GM12878 (cell line): ENCODE data around the gene RAPGEF3. TPM values are rescaled to one million over a fixed set of nuclear protein-coding genes. Genes with fewer than 3 reads are reported as not detected.

Experiments
- ATAC-seq: fragments of 200-7000 bp; cut with Tn5 transposase; 3 replicates; pipeline ENCODE4 v1.9.1; 2020; ENCODE audit warnings: mild to moderate bottlenecking, moderate library complexity
- BruUV-seq: library from RNA; stranded (reverse); fragments of 400-500 nt; replicated peaks from 2 replicates; lab custom pipeline; 2021; lab: Mats Ljungman, UMichigan
- CTCF ChIA-PET: fragments of 300-600 bp; sonication (Branson Sonifier 250); formaldehyde crosslinking; extraction: SDS; loops from one replicate; lab custom pipeline; 2021; ENCODE audit warnings: inconsistent platforms; lab: Yijun Ruan, JAX
- POLR2A ChIA-PET: fragments of 350-600 bp; formaldehyde crosslinking; extraction: SDS; loops from one replicate; lab custom pipeline; 2021; ENCODE audit warnings: inconsistent platforms; lab: Charles Lee
- RAD21 ChIA-PET: fragments of 300-600 bp; sonication (Branson Sonifier 250); formaldehyde crosslinking; loops from one replicate; lab custom pipeline; 2023; ENCODE audit warnings: antibody characterized with exemption; ENCODE audit not compliant: unreplicated experiment; lab: Charles Lee
- SMC1A ChIA-PET: fragments of 300-600 bp; sonication (Branson Sonifier 250); formaldehyde crosslinking; loops from one replicate; lab custom pipeline; 2023; ENCODE audit not compliant: unreplicated experiment, uncharacterized antibody; lab: Charles Lee
- DNase-seq: peaks from one replicate; pipeline ENCODE4 v3.0.0-alpha.2; 2011; ENCODE audit warnings: low read depth, low spot score
- FAIRE-seq: peaks from 3 replicates; lab custom pipeline; 2011; peaks lifted over from hg19 to GRCh38; lab: Jason Lieb, UNC
- H2AFZ ChIP-seq: 2 replicates; pipeline ENCODE4 v1.6.0; 2011; ENCODE audit warnings: low read depth, low read length, control low read depth; ENCODE audit not compliant: control insufficient read depth
- H3K27ac ChIP-seq: 2 replicates; pipeline ENCODE4 v1.5.1; 2011; ENCODE audit warnings: control low read depth; ENCODE audit not compliant: control insufficient read depth, insufficient read depth
- H3K27me3 ChIP-seq, 2 experiments: replicated peaks in 1 of 2; 2 replicates each; pipeline versions ENCODE4 v1.6.0 to v1.6.1; 2011; ENCODE audit warnings: low read length in 1 of 2; ENCODE audit not compliant: control insufficient read depth in 2 of 2, insufficient read depth in 2 of 2
- H3K36me3 ChIP-seq, 2 experiments: 2 replicates each; pipeline ENCODE4 v1.5.1; 2011; ENCODE audit warnings: low read length in 1 of 2; ENCODE audit not compliant: control insufficient read depth in 2 of 2, insufficient read depth in 2 of 2
- H3K4me1 ChIP-seq: 2 replicates; pipeline ENCODE4 v1.6.1; 2011; ENCODE audit warnings: mild to moderate bottlenecking, low read length, moderate library complexity, mixed read lengths; ENCODE audit not compliant: control insufficient read depth, insufficient read depth
- H3K4me2 ChIP-seq: 2 replicates; pipeline ENCODE4 v1.6.0; 2011; ENCODE audit warnings: control low read depth; ENCODE audit not compliant: control insufficient read depth, insufficient read depth
- H3K4me3 ChIP-seq: fragments of 200-600 bp; sonication (generic); 2 replicates; pipeline ENCODE4 v1.5.1; 2016
- H3K79me2 ChIP-seq: 2 replicates; pipeline ENCODE4 v1.6.0; 2011; ENCODE audit warnings: low read length; ENCODE audit not compliant: control insufficient read depth, insufficient read depth
- H3K9ac ChIP-seq: 2 replicates; pipeline ENCODE4 v1.8.0; 2011; ENCODE audit warnings: low read length, control low read depth, mixed read lengths; ENCODE audit not compliant: control insufficient read depth, insufficient read depth
- H3K9me3 ChIP-seq: replicated peaks from 3 replicates; pipeline ENCODE4 v1.5.1; 2011; ENCODE audit warnings: mild to moderate bottlenecking, low read length; ENCODE audit not compliant: control insufficient read depth, insufficient read depth
- H4K20me1 ChIP-seq: 2 replicates; pipeline ENCODE4 v1.6.0; 2011; ENCODE audit not compliant: control insufficient read depth, insufficient read depth
- ATF7 ChIP-seq: fragments of 450-650 bp; IDR thresholded peaks from 2 replicates; pipeline ENCODE4 v1.6.1; 2016; ENCODE audit warnings: low read depth, mild to moderate bottlenecking
- IKZF1 ChIP-seq: fragments of 450-650 bp; conservative IDR thresholded peaks from 2 replicates; pipeline ENCODE4 v1.6.1; 2017; ENCODE audit warnings: antibody characterized with exemption, mild to moderate bottlenecking
- MYB ChIP-seq: fragments of 150-350 bp; IDR thresholded peaks from 2 replicates; pipeline ENCODE4 v1.6.1; 2014; ENCODE audit warnings: mild to moderate bottlenecking, low read depth, low read length, borderline replicate concordance
- NFYA ChIP-seq: IDR thresholded peaks from 2 replicates; pipeline ENCODE4 v1.6.1; 2011; ENCODE audit warnings: low read depth, mild to moderate bottlenecking, low read length, improper control_type of control experiment, borderline replicate concordance
- NR2C1 ChIP-seq: fragments of 450-650 bp; IDR thresholded peaks from 2 replicates; pipeline ENCODE4 v1.6.1; 2017; ENCODE audit warnings: antibody characterized with exemption, mild to moderate bottlenecking, moderate library complexity
- SKIL ChIP-seq: fragments of 450-650 bp; IDR thresholded peaks from 2 replicates; pipeline ENCODE4 v1.6.1; 2017; ENCODE audit warnings: mild to moderate bottlenecking, low read depth, inconsistent platforms; ENCODE audit not compliant: poor library complexity, severe bottlenecking
- SMC3 ChIP-seq: IDR thresholded peaks from 2 replicates; pipeline ENCODE4 v1.6.1; 2011; ENCODE audit warnings: low read length, improper control_type of control experiment, borderline replicate concordance
- SUZ12 ChIP-seq: fragments of 200-600 bp; sonication (generic); IDR thresholded peaks from one replicate; pipeline ENCODE4 v1.6.1; 2018; ENCODE audit warnings: antibody characterized with exemption, mild to moderate bottlenecking; ENCODE audit not compliant: unreplicated experiment
- TBL1XR1 ChIP-seq: IDR thresholded peaks from 2 replicates; pipeline ENCODE4 v1.6.1; 2012; ENCODE audit warnings: low read depth, low read length, improper control_type of control experiment
- ZNF217 ChIP-seq: fragments of 450-650 bp; IDR thresholded peaks from 2 replicates; pipeline ENCODE4 v1.6.1; 2017; ENCODE audit warnings: antibody characterized with exemption, mild to moderate bottlenecking
- ZNF622 ChIP-seq: fragments of 450-650 bp; IDR thresholded peaks from 2 replicates; pipeline ENCODE4 v1.6.1; 2017; ENCODE audit warnings: mild to moderate bottlenecking, inconsistent platforms
- ZZZ3 ChIP-seq: IDR thresholded peaks from 2 replicates; pipeline ENCODE4 v1.6.1; 2011; ENCODE audit warnings: low read depth; ENCODE audit not compliant: control insufficient read depth, insufficient read length
- WGBS: methylation state at CpG from one replicate; pipeline ENCODE4 v1.1.6; 2016; ENCODE audit warnings: low lambda C conversion rate; ENCODE audit not compliant: insufficient replicate concordance, insufficient coverage; ENCODE audit errors: missing lambda C conversion rate; 5-methylcytosine and 5-hydroxymethylcytosine counted together
- in situ Hi-C: fragments of 300-500 bp; cut with MboI; formaldehyde crosslinking; loops from 9 replicates; pipeline ENCODE4 v1.14.3; 2018; ENCODE audit warnings: mixed read lengths
- intact Hi-C: fragments of 100-400 bp; cut with micrococcal nuclease; formaldehyde crosslinking; loops from one replicate; pipeline ENCODE4 v1.14.2; 2022; ENCODE audit not compliant: unreplicated experiment
- polyA plus RNA-seq, 11 experiments: library from polyadenylated mRNA; depleted of rRNA in 4 of 11; unstranded in 6 of 11; stranded (reverse) in 5 of 11; fragments of >200 nt; fragmentation: Nextera tagmentation in 4 of 11; fragmentation: Illumina TruSeq in 1 of 11; extraction: Ambion mirVana in 4 of 11; extraction: Trizol in 1 of 11; gene quantifications; 1 replicate in 1 of 11; 2 replicates in 10 of 11; pipeline versions ENCODE4 v1.2.1 to v1.2.3, GENCODE V29; 2011 to 2016; ENCODE audit warnings: inconsistent platforms in 2 of 11, missing spikeins in 2 of 11, low read depth in 1 of 11
- total RNA-seq, 4 experiments: library from RNA; depleted of rRNA in 3 of 4; stranded (reverse); fragments of >200 nt in 3 of 4; fragmentation: Illumina TruSeq in 1 of 4; extraction: Trizol in 1 of 4; gene quantifications; 2 replicates each; pipeline versions ENCODE4 v1.2.1 to v1.2.3, GENCODE V29; 2013 to 2021
- TF ChIP-seq, protein P1 (sequence below): IDR thresholded peaks from 2 replicates; pipeline ENCODE4 v1.6.1; 2012; ENCODE audit warnings: low read depth, low read length, improper control_type of control experiment
- TF ChIP-seq, protein P2 (sequence below): fragments of 450-650 bp; IDR thresholded peaks from 2 replicates; pipeline ENCODE4 v1.6.1; 2017; ENCODE audit warnings: antibody characterized with exemption, mild to moderate bottlenecking, moderate library complexity
- TF ChIP-seq, protein P3 (sequence below), 3 experiments: IDR thresholded peaks in 2 of 3; conservative IDR thresholded peaks in 1 of 3; 2 replicates each; pipeline ENCODE4 v1.5.1; 2011; ENCODE audit warnings: low read depth in 3 of 3, low read length in 3 of 3, mild to moderate bottlenecking in 3 of 3, control low read depth in 2 of 3, moderate library complexity in 2 of 3, inconsistent platforms in 1 of 3, mixed read lengths in 1 of 3; ENCODE audit not compliant: control insufficient read depth in 2 of 3, insufficient read depth in 1 of 3; ENCODE audit errors: extremely low read depth in 1 of 3

The RAPGEF3 gene
- total and polyA plus RNA-seq, 10 of the 15 experiments (the other 5 are each of a cell fraction or from before 2014, with no cell fraction given): 0.02 to 0.92 (median 0.31) TPM; not detected in 2

DNA sequence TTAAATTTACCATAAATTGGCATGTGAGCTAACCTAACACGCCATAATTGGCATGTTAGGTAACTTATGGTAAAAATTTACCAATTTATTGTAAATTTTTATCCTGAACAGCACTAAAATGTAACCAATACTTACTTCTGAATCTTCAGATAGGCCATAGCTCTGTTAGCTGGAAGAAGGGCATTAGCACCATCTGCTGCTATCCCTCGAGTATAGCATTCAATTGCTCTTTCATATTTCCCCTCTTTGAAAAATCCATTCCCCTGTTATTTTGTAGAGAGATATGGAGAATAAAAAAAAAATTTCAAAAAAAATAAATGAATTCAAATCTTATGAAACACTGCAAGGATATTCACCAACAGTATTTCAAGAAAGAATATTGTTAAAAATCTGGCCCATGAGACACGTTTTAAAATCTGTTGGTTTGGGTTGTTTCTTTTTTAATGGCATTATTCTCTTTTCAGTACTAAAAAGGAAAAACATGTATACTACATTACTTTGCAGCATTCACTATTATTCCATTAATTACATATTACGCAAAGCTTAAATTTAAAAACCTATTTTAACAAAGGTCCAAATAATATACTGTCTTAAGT, 71.9 kb downstream of the RAPGEF3 start:
- no peak overlapping the region for H3K9ac ChIP-seq
- POLR2A ChIA-PET: no interaction called here
- no peak overlapping the region for H2AFZ ChIP-seq
- no peak overlapping the region for H3K4me2 ChIP-seq
- no peak for FAIRE-seq
- no peak overlapping the region for H3K4me3 ChIP-seq
- RAD21 ChIA-PET: interaction anchor here (1.1 to 1.9 kb wide), 5 partner anchors 11 to 655 kb away, joined by 4 to 16 read pairs (median 8); no protein-coding TSS in a partner anchor
- peaks cover 1 to 8% of the 10 kb centered on the region in 2 experiments; a peak in 3 of 4 replicates for H3K36me3 ChIP-seq
- in situ Hi-C loops: loop anchor here (10.0 kb wide), 1 partner anchor 652 kb away; no protein-coding TSS in a partner anchor
- no peaks in the 10 kb centered on the region for H3K9me3 ChIP-seq
- CTCF ChIA-PET: interaction anchor here (0.6 to 5.4 kb wide), 14 partner anchors 11 to 654 kb away, joined by 3 to 65 read pairs (median 4); no protein-coding TSS in a partner anchor
- no peaks in the 10 kb centered on the region for H3K4me1 ChIP-seq
- SMC1A ChIA-PET: interaction anchor here (0.6 to 2.2 kb wide), 13 partner anchors 12 to 654 kb away, joined by 3 to 23 read pairs (median 3); no protein-coding TSS in a partner anchor
- no peak for DNase-seq
- no peaks in the 10 kb centered on the region for H3K27me3 ChIP-seq
- H3K27ac ChIP-seq: no peak overlapping the region
- no TSS peak for BruUV-seq
- no peaks in the 10 kb centered on the region for H4K20me1 ChIP-seq
- WGBS: 78% methylated on average over 4 of the region's 4 CpGs
- H3K79me2 ChIP-seq: no peaks in the 10 kb centered on the region
- peak; percentile 66 for ATAC-seq
- intact Hi-C loops: no loop called here
- TF ChIP-seq ATF7 (no peak), SUZ12 (no peak), ZNF217 (no peak), NR2C1 (no peak), TBL1XR1 (no peak), IKZF1 (no peak), ZNF622 (no peak), NFYA (no peak), SKIL (no peak), SMC3 (peak; percentile 61; the same call in 1 of the 2 replicates), ZZZ3 (no peak), MYB (no peak)
- TF ChIP-seq, protein P1, sequence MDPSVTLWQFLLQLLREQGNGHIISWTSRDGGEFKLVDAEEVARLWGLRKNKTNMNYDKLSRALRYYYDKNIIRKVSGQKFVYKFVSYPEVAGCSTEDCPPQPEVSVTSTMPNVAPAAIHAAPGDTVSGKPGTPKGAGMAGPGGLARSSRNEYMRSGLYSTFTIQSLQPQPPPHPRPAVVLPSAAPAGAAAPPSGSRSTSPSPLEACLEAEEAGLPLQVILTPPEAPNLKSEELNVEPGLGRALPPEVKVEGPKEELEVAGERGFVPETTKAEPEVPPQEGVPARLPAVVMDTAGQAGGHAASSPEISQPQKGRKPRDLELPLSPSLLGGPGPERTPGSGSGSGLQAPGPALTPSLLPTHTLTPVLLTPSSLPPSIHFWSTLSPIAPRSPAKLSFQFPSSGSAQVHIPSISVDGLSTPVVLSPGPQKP: no peak
- TF ChIP-seq, protein P2, sequence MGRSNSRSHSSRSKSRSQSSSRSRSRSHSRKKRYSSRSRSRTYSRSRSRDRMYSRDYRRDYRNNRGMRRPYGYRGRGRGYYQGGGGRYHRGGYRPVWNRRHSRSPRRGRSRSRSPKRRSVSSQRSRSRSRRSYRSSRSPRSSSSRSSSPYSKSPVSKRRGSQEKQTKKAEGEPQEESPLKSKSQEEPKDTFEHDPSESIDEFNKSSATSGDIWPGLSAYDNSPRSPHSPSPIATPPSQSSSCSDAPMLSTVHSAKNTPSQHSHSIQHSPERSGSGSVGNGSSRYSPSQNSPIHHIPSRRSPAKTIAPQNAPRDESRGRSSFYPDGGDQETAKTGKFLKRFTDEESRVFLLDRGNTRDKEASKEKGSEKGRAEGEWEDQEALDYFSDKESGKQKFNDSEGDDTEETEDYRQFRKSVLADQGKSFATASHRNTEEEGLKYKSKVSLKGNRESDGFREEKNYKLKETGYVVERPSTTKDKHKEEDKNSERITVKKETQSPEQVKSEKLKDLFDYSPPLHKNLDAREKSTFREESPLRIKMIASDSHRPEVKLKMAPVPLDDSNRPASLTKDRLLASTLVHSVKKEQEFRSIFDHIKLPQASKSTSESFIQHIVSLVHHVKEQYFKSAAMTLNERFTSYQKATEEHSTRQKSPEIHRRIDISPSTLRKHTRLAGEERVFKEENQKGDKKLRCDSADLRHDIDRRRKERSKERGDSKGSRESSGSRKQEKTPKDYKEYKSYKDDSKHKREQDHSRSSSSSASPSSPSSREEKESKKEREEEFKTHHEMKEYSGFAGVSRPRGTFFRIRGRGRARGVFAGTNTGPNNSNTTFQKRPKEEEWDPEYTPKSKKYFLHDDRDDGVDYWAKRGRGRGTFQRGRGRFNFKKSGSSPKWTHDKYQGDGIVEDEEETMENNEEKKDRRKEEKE: no peak
- TF ChIP-seq, protein P3, sequence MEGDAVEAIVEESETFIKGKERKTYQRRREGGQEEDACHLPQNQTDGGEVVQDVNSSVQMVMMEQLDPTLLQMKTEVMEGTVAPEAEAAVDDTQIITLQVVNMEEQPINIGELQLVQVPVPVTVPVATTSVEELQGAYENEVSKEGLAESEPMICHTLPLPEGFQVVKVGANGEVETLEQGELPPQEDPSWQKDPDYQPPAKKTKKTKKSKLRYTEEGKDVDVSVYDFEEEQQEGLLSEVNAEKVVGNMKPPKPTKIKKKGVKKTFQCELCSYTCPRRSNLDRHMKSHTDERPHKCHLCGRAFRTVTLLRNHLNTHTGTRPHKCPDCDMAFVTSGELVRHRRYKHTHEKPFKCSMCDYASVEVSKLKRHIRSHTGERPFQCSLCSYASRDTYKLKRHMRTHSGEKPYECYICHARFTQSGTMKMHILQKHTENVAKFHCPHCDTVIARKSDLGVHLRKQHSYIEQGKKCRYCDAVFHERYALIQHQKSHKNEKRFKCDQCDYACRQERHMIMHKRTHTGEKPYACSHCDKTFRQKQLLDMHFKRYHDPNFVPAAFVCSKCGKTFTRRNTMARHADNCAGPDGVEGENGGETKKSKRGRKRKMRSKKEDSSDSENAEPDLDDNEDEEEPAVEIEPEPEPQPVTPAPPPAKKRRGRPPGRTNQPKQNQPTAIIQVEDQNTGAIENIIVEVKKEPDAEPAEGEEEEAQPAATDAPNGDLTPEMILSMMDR (IDR thresholded peaks at IDR 0.05 in 2 of 3, conservative IDR thresholded peaks at IDR 0.05 in 1 of 3; ENCODE audit: control insufficient read depth in 2 of 3, extremely low read depth in 1 of 3, insufficient read depth in 1 of 3, low read depth in 3 of 3, low read length in 3 of 3): peak; percentile 51 to 67 (median 56); a peak in 5 of 6 replicates
